Tibial artery (tissue), 4 donors: ENCODE results near the gene TGIF1.

Experiments
- DNase-seq, 2 donors: peaks; one replicate each; pipeline ENCODE4 v3.0.0-alpha.2; 2019
- H3K27ac ChIP-seq, 2 donors: fragments of 200-600 bp; sonication (generic) in 1 of 2; 1 replicate in 1 of 2; 2 replicates in 1 of 2; pipeline ENCODE4 v1.5.1; 2018 to 2019; ENCODE audit warnings: mild to moderate bottlenecking in 1 of 2
- H3K27me3 ChIP-seq, 2 donors: fragments of 200-600 bp; sonication (generic) in 1 of 2; one replicate each; pipeline versions ENCODE4 v1.5.1 to v1.6.0; 2016 to 2019
- H3K36me3 ChIP-seq, 3 donors: fragments of 200-600 bp; sonication (generic) in 2 of 3; one replicate each; pipeline ENCODE4 v1.5.1; 2016 to 2019; ENCODE audit warnings: mild to moderate bottlenecking in 2 of 3
- H3K4me1 ChIP-seq, 4 donors: fragments of 200-600 bp; sonication (generic) in 2 of 4; 1 replicate in 3 of 4; 2 replicates in 1 of 4; pipeline ENCODE4 v1.5.1; 2016 to 2019
- H3K4me3 ChIP-seq, 2 donors: fragments of 200-600 bp; sonication (generic) in 1 of 2; 1 replicate in 1 of 2; 2 replicates in 1 of 2; pipeline ENCODE4 v1.5.1; 2018 to 2019; ENCODE audit warnings: mild to moderate bottlenecking in 2 of 2
- H3K9me3 ChIP-seq, 3 donors: fragments of 200-600 bp; sonication (generic) in 1 of 3; one replicate each; pipeline ENCODE4 v1.5.1; 2016 to 2019
- CTCF ChIP-seq, 2 experiments: fragments of 200-600 bp in 1 of 2; fragments of 450-650 bp in 1 of 2; IDR thresholded peaks; one replicate each; pipeline ENCODE4 v1.5.1; 2017 to 2019; ENCODE audit warnings: antibody characterized with exemption in 2 of 2, mild to moderate bottlenecking in 1 of 2, moderate library complexity in 1 of 2
- intact Hi-C: fragments of 100-400 bp; cut with DNase I; formaldehyde crosslinking; loops from one replicate; pipeline ENCODE4 v1.15.0; 2023; ENCODE audit warnings: low total_unique reads

TGIF1 gene

DNA sequence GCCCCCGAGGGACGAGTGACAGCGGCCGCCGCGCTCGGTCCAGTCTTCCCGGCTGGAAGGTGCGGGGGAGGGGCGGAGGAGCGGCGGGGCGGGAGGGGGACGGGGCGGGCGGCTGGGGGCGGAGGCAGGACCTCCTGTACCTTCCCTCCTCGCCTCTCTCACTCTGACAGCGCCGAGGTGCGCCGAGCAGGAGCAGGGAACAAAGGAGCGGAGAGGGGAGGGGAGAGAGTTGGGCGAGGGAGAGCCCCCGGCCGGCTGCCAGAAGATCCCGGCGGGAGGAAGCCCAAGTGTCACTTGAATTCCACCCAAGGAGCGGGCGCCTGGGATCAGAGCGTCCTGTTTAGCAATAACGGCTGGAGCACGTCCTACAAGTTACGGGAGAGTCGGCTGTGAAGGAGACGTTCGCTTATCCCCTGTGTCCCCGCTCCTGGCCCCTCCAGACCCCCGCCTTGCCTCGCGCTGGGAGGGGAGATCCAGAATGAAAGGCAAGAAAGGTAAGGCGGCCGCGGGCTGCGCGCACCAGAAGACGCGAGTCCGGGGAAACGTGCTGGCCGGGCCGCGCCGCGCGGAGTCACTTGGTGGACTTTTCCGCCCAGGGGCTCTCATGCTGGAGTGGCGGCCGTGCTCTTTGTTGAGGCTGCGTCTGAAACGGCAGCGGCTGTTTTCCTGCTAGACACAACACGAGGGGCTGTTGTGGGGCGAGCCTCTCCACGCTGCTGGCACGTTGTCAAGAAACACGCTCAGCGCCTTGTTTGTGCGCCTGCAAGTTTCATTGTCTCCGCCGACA lies at the start of gene TGIF1:
Gene TGIF1, plus strand, starts transcription at position 161 of the 787 bp plus-strand sequence. Its CDS starts 318 bp downstream, at position 479.
- H3K27ac ChIP-seq = peak within 1 kb of the TSS; percentile 98 to 99
- no peaks in the 10 kb centered on the region for H3K36me3 ChIP-seq
- DNase-seq = peak; percentile 86 to 90
- H3K27me3 ChIP-seq = no peaks in the 10 kb centered on the region
- peaks cover 0 to 33% (median 21%) of the 10 kb centered on the region in 4 donors for H3K4me1 ChIP-seq
- intact Hi-C loops = loop anchor here (10.0 kb wide), 2 partner anchors 215 to 1005 kb away; partner anchors contain the start of gene DLGAP1
- no peak for TF ChIP-seq CTCF (IDR thresholded peaks at IDR 0.05)
- H3K4me3 ChIP-seq = peak within 1 kb of the TSS; percentile 72 to 89
- H3K9me3 ChIP-seq = no peaks in the 10 kb centered on the region

GRCh38 chr18:3400567-3401296 lies 49.2 kb upstream of the TGIF1 start:
- intact Hi-C loops = no loop called here
- H3K27me3 ChIP-seq = no peaks in the 10 kb centered on the region
- H3K4me1 ChIP-seq = no peaks in the 10 kb centered on the region
- H3K4me3 ChIP-seq = no peak overlapping the region
- peaks cover 0 to 6% (median 5%) of the 10 kb centered on the region in 3 donors for H3K9me3 ChIP-seq
- DNase-seq = no peak
- H3K36me3 ChIP-seq = no peaks in the 10 kb centered on the region
- TF ChIP-seq CTCF (IDR thresholded peaks at IDR 0.05) = no peak
- H3K27ac ChIP-seq = no peak overlapping the region

DNA sequence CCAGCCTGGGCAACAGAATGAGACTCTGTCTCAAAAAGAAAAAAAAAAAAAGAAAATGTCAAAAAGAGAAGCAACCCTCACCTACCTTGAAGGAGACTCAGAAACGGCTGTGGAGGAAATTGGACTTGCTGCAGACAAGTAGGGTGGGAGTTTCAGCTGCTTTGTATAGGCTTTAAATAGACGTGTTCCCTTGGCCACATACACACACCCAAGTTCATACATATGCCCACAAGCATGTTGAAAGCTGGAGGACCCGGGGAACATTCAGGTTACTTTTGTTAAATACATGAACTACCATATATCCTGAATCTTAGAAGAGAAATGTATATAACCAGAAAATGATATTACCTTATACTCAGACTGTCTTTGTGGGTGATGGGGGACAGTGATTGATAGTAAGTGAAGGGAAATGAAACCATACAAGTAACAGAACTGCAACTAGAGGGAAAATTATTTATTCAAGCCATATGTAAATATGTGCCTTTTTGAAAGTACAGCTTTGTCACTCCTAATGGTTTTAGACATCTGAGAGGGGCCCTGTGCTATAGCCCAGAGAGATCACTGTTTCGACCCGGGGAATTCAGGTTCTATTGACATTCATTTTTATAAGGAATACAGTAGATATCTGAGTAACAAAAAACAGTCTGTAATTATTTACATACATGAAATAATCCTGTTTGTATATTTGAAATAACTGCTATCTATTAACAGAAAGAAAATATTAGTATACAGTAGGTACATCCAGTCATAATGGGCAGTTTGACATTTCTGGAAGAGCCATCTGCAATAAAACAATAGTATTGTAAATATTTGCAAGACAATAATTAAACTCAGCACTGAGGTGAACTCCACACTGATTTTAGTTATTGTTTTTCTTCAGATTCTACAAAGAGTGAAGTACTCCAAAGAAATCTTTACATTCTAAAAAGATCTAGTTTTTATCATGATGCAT lies 48.0 kb upstream of the TGIF1 start:
- Histone ChIP-seq H3K4me1 (no peaks in the 10 kb centered on the region), H3K9me3 (peaks cover 0 to 6% (median 5%) of the 10 kb centered on the region in 3 donors), H3K36me3 (no peaks in the 10 kb centered on the region), H3K4me3 (no peak overlapping the region), H3K27ac (no peak overlapping the region), H3K27me3 (no peaks in the 10 kb centered on the region)
- intact Hi-C loops = no loop called here
- TF ChIP-seq CTCF (IDR thresholded peaks at IDR 0.05) = no peak
- DNase-seq = no peak

DNA sequence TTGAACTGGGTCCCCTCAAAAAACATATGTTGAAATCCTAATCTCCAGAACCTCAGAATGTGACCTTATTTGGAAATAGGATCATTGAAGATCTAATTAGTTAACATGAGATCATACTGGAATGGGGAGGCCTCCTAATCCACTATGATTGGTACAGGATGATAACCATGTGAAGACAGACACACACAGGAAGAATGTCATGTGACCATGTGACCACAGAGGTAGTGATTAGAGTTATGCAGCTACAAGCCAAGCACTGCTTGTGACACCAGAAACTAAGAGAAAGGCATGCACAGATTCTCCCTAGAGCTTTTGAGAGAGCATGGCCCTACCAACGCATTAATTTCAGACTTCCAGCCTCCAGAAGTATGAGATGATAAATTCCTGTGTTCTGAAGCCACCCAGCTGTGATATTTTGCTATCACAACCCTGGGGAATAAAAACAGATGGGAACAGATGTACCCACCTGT lies 47.0 kb upstream of the TGIF1 start:
- Histone ChIP-seq H3K4me3 (no peak overlapping the region), H3K9me3 (peaks cover 0 to 6% (median 5%) of the 10 kb centered on the region in 3 donors), H3K4me1 (no peaks in the 10 kb centered on the region), H3K36me3 (no peaks in the 10 kb centered on the region), H3K27me3 (no peaks in the 10 kb centered on the region), H3K27ac (no peak overlapping the region)
- TF ChIP-seq CTCF (IDR thresholded peaks at IDR 0.05) = no peak
- intact Hi-C loops = no loop called here
- no peak for DNase-seq

DNA sequence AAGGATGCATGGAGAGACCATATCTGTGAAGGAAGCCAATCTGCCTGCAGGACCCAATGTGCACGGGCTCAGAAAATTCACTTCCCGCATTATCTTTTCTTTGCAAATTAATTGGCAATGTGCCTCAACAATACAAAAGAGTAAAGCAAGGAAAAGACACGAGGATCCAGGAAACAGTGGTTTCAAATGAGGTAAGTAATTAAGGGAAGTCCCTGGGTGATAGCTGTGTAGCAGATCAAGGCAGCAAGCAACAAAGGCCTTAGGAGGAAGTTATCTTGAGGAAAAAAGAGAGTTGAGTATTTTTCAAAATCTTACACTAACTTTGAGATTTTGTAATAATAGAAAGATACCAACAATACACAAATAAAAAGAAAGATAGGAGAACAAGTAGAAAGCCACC lies 44.3 kb upstream of the TGIF1 start:
- intact Hi-C loops = no loop called here
- no peak for DNase-seq
- Histone ChIP-seq H3K27me3 (no peaks in the 10 kb centered on the region), H3K4me1 (no peaks in the 10 kb centered on the region), H3K36me3 (no peaks in the 10 kb centered on the region), H3K9me3 (peaks cover 0 to 6% (median 5%) of the 10 kb centered on the region in 3 donors), H3K27ac (no peak overlapping the region), H3K4me3 (no peak overlapping the region)
- TF ChIP-seq CTCF (IDR thresholded peaks at IDR 0.05) = no peak
